Pulmonary artery endothelial cell (primary cell): ENCODE data around the gene ERAP2. TPM values are rescaled to one million over a fixed set of nuclear protein-coding genes. Genes with fewer than 3 reads are reported as not detected.
"Not testable (repeated sequence)": the region's sequence is repeated elsewhere in the genome, so short reads cannot be mapped to it uniquely, and the experiment has no call there.

Source experiments
- DNase-seq: peaks from one replicate; pipeline ENCODE4 v3.0.0-alpha.2; 2011; ENCODE audit warnings: low read depth, low spot score
- total RNA-seq: library from RNA; depleted of rRNA; stranded (reverse); fragments of >200 nt; gene quantifications from 2 replicates; pipeline ENCODE4 v1.2.3, GENCODE V29; 2014

ERAP2 gene
- total RNA-seq, 1 donor from 2014 or later = 5.6 TPM

DNA sequence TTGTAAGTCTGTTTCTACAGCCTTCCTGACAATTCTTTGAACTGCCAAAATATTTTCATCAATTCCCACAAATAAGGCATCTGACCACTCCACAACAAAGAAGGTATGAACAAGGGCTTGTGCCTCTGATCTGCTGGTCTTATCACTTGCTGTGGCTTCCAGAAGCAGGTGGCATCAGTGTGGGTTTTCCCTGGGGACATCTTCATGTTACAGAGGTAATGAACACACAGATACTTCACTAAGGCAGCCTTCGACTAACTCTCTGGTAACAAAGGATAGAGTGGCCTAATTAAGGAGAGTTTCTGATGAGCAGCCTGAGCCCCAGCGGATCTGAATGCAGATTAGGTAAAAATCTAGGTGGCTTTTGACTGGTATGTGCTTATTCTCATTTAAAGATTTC lies 15.2 kb upstream of the ERAP2 start:
- DNase-seq = no peak

DNA sequence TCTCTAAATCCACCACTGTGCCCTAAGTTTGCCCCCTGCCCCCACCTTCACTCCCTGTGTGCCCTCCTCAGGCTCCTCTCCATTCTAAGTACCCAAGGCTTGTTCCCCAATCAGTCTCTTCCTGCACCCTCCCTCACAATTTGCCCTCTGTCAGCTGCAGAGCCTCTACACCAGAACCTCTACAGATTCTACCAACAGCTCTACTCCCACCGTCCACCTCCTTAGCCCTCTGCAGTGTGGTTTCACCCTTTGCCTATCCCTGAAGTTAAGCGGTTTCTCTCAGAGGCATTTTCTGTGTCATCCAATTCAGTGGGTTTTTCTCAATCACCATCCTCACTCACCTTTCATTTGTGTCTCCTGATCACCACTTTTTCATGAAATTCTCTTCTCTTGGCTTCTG lies 13.2 kb upstream of the ERAP2 start:
- no peak for DNase-seq

DNA sequence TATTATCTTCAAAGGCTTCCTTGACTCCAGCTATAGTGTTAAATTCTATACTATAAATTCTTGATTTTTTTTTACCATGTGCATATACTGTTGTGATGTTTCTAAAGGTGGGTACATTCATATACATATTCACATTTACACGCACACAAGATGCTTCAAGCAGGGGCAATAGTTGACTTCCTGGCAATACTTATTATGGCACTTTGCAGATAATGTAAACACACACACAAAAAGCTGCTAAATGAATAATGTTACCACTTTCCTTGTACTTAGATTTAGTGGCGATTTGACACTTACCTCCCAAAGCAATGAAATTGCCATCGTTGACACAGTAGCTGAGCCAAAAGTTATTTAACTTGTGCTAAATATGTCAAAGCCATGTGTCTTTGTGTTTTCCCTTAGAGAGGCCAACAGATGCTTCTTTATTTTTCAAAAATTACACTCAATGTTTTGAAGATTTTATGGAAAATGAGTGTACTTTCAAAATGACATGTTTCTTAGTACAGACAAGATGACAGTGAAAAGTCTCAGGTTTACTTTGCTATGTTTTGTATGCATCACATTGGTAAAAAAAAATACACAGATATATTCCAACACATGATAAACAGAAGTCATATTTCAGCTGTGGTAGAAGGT lies 12.2 kb upstream of the ERAP2 start:
- DNase-seq = no peak

DNA sequence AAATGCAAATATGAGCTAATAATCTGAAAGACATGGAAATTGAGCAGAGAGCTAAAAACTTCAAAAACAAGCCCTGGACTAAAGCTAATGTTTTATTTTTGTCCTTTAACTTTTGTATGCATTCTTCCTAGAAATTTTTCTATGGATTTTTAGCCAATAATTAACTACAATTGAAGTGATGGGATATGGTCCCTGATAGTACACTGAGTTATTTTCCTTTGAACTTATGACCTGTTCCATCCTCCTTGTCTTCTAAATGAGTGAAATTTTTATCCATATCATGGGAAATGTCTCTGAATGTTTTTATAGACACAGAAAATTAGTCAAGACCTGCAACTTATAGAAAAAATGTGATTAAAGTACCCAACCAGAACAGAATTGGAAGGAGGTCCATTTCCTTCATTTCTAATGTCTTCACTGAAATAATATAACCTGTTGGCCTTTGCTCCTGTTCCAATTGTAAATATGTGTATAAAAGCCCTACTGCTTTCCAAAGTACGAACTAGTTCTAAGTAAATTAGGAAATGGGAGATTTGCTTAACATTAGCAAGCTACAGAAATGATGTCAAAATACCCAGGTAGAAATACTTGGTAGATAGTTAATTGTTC lies 11.3 kb upstream of the ERAP2 start:
- DNase-seq = no peak

DNA sequence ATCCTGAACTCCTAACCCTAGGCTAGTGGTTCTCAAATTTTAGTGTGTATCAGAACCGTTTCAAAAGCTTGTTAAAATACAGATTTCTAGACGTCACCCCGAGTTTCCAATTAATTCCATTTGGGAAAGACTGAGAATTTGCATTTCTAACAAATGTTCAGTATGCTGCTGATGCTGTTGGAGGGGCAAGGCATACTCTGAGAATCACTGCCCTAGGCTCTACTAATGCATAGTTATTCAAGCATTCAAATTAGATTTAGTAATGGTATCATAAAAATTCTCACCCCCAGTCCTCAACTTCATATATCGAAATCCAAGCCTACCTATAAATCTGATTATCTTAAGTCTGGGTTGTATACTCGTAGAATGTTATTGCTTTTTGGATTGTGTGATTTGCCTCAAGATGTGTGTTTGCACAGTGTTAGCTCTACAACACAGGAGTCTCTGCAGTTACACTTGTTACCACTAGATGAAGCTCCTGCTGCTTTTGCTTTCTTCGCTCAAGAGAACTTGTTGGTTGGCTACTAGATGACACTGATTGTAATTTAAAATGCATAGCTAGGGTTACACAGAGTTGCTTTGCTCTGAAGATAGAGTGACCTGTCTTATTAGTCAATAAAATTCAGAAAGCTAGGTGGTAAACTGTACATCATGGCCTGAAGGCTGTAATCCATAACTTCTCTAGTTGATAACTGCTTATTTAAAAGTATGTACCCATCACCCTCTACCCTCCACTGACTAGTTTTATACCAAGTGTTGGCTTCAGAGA lies 7.5 kb upstream of the ERAP2 start:
- DNase-seq = peak; percentile 47

DNA sequence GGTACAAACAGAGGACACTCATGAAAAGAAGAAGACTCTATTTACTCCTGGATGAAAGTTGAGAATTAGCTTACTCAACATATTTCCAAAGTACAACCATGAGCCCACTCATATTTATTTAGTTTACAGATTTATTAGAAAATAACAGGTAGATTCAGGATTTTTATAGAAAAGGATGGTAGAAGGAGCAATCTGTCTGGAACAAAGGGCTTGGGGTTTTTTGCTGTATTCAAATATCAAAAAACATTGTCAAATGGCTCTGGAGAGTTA lies 7.0 kb upstream of the ERAP2 start:
- no peak for DNase-seq

DNA sequence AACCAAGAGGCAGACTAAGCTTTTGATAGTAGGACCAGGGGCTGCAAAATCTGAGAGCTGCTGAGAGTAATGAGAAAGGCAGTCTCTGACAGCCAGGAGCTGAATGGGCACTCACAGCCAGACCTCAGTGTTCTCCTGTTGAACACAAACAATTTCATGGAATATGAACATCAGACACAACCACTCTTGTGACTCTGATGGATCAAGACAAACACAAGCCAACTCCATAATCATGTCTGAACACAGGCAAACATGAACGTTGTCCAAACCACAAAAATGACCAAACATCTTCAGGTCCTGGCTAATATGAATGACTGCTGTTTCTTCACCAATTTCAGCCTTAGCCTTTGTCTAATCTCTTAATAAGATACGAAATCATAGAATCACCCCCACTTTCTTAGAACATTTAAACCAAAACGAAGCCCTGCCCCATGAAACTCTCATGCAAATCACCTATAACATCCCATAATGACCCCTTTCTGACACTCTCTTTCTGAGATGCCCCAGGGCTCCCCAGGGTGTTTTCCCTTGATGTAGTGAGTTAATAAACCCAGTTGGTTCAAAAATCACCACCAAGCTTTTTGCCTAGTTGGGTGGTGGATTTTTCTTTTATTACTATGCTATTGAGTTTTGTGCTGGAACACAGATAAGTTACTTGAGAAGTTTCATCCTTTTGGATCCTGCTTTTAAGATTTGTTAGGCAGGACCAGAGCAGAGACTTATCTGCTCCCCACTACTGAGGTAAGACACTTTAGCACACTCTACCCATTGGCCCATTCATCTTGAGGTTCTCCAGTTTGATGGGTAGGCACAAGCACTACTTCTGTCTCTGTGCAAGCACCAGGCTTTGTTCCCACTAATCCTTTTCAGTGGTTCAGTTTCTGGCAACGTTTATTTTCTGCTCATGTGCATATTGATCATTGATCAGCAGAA lies 5.9 kb upstream of the ERAP2 start:
- no peak for DNase-seq

DNA sequence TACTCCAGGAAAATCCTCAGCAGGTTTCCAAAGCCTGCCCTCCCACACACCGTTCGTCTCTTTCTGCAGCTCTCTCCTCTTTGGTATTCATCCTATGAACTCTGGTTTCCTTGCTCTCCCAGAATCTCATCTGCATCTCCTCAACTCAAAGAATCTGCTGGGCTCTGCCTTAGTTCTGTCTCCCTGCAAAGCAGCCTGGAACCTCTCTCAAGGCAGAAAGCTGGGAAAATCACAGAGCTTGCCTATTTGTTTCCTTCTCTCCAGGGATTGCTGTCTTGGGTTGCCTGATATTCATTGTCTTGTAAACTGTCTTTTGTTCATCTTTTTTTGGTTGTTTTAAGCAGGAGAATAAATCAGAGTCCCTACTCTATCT lies 5.3 kb upstream of the ERAP2 start:
- no peak for DNase-seq

DNA sequence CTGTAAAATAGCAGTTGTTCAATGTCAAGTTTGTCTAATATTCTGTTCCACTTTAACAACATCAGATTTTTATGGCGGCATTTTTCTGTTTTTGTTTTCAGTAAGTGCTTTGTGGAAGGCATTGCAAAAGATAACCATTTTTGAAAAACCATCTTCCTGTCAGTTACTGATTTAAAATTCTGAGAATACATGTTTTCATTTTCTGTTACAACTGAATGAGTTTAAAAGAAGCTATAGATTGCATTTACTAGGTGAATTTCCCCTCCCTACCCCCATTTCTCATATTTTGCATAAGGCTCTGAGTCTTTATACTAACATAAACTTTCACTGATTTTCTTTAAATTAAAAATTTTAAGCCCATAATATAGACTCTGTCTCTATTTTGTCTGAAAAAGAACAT lies 4.6 kb upstream of the ERAP2 start:
- DNase-seq = no peak

DNA sequence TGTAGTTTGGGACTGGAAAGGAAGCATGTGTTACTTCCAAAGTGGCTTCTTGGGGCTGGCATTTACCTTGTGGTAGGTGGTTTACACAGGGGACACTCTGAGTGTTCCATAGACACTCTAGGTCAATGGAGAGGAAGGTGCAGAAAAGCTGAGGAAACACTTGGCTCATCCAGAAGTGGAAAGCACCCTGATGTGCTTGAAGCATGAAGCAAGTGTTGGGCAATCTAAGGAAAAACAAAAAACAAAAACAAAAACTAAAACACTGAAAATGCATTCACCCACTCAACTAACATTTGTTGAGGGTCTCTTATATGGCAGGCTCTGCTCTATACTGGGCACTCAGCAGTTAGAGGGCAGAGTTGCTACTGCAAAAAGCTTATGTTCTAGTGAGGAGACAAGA lies 2.9 kb upstream of the ERAP2 start:
- DNase-seq = no peak

DNA sequence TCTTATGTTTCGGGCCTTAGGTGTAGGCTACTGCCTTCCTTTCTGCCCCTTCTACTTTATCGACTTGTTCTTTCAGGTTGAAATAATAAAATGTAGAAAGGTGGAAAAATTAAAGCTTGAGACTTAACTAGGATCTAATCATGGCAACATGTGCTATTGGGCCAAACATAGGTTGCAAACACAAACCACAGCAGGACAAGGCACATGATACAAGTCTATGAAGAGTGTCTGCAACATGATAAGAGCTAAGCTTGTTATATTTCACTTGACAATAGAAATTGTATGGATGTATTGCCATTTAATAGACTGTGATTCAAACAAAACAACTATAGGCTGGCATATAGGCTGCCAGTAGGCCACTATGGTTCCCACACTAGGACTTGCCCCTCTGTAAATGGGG lies 1.7 kb upstream of the ERAP2 start:
- no peak for DNase-seq

DNA sequence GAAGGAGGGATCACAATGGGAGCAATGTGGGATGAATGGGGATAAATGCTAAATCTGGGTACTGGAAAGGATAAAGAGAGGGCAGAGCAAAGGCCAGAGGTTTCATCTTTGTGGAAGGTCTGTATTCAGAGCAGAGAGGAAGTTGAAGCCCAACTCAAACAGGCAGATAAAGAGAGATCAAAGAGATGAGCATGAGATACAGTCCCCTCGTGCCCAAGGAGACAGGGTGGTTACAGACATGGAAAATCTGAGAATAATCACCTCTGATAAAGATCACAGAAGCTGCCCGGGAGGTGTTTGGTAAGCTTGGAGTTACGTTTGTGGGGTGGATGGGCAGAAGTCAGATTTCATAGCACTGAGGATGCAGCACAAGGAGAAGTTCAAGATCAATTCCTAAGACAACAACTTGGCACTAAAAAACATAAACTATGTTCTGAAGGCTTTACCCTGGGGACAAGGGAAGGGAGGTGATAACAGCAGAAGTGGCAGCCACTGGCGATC lies 459 bp upstream of the ERAP2 start:
- no peak for DNase-seq

DNA sequence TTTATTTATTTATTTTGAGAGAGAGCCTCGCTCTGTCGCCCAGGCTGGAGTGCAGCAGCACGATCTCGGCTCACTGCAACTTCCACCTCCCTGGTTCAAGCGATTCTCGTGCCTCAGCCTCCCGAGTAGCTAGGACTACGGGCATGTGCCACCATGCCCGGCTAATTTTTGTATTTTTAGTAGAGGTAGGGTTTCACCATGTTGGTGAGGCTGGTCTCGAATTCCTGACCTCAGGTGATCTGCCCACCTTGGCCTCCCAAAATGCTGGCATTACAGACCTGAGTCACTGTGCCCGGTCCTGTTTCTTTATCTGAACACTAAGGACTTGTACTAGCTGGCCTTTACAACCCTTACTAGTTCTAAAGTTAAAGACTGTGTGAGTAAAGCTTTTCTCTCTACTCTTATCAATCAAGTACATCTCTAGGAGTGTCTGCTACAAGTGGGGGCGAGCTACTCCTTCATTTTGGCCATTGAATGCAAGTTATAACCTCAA lies 723 bp downstream of the ERAP2 start:
- not testable (repeated sequence) for DNase-seq

DNA sequence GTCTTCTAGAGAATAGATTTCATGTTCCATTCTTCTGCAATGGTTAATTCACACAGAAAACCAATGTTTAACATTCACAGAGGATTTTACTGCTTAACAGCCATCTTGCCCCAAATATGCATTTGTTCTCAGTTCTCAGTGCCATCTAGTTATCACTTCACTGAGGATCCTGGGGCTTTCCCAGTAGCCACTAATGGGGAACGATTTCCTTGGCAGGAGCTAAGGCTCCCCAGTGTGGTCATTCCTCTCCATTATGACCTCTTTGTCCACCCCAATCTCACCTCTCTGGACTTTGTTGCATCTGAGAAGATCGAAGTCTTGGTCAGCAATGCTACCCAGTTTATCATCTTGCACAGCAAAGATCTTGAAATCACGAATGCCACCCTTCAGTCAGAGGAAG lies 3.4 kb downstream of the ERAP2 start:
- no peak for DNase-seq

DNA sequence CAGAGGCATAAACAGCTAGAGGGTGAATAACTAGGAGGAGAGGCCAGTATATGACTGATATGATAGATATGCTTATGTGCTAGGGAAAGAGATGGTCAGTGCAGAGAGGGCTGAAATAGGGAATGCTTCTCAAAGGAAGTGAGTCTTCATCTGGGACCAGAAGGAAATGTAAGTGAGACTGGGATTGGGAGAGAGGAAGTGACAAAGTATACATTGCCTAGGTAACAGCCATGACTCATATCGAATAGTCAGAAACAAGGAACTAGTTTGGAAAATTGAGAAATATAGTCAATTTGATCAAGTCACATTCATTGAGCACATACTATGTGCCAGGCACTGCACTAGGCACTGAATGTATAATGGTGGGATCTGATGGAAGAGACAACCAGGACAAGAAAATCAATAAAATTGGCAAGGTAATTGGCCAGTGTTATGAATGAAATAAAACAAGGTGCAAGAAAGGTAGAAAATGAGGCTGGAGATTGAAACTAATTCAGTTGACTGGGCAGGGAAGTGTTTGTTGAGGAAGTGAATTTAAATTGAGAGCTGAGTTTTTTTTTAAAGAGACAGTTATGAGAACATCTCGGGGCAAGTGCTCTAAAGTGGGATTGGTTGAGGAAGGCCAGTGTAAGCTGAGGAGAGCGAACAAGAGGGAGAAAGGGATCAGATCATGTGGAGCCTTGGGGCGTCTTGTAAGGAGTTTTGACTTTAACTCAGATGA lies 4.3 kb downstream of the ERAP2 start:
- peak; percentile 85 for DNase-seq

DNA sequence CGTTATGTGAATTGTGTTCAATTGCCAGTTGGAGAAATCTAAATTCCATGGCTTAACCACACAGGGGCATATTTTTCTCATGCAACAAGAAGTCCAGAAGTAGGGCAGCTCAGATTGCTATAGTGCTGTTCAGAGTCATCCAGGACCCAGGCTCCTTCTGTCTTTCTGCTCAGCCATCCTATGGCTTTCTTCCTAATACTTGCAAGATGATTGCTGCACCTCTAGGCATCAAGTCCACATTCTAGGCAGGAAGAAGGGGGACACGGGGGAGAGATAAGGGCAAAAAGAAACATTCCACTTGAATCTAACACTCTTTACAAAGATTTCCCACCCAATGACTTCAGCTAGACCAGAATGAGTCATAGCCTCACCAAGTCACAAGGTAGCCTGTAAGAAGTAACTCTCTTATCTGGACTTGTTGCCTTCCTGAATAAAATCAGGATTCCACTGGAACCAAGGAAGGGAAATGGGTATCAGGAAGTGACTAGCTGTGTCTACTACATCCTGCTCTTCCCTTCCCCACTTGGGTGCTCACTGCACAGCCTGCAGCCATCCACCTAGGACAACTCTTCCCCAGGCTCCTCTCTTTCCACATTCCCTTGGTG lies 5.3 kb downstream of the ERAP2 start:
- DNase-seq = peak; percentile 79

DNA sequence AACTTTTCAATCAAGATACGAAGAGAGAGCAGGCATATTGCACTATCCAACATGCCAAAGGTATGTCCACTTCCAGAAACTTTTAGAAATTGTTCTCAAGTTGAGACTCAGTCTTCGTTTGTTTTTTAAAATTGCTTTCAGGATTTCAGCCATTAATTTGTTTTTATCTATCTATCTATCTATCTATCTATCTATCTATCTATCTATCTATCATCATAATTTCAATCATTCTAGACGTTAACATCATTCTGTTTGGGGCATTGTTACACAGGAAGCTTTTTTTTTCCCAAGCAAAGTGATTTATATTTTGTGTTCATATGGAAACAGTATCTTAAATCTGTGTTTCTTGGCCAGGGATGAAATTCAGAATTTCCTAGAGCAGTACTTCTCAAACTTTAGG lies 7.6 kb downstream of the ERAP2 start:
- no peak for DNase-seq

DNA sequence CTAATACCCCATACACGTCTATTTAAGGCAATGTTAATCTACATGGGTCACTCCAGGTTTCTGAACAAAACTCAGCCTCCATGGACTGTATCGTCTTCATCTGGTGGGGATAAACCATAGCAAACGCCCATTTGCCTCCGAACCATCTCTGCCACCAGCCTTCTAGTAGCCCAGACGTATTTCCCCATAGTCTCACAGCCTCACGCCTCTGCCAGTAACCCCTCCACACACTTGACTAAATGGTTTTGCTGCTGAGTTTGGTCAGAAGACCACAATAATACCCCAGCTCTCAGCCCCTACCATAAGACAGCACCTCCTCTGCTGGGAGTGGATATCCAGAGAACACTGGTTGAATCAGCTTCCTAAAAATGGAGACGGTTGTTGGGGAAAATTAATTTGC lies 8.7 kb downstream of the ERAP2 start:
- no peak for DNase-seq

DNA sequence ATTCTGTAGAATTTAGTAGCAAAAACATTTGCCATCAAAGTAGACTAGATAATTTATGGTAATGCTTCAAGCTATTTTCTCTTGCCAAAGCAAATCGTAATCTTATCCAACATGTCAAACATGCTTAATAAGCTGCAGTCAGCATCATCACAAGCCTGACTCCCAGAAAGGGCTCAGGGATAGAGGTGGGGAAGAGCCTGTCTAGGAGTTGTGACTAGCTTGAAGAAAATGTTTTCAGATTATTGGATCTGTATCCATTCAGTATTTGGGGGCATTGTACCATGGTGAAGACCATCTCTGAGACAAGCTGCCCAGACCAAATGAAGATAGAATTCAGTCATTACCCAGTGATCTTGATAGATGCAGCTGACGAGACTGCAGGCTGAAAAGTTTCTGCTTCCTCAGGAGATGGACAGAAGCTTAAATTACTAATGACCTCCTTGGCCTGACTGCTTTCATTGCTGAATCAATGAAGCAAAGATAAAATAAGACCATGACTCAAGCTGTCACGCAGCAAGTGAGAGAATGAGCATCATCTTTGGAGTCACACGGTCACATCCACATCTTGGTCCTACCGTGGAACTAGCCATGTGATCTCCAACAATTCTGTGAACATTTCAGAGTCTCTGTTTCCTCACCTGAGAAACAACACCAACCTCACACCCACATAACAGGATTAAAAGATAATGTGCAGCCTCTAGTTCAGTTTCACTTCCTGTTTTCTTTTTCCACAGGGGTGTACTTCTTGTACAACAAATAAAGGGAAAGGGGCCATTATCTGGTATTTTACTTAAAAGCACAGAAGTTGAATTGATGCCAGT lies 9.4 kb downstream of the ERAP2 start:
- no peak for DNase-seq

DNA sequence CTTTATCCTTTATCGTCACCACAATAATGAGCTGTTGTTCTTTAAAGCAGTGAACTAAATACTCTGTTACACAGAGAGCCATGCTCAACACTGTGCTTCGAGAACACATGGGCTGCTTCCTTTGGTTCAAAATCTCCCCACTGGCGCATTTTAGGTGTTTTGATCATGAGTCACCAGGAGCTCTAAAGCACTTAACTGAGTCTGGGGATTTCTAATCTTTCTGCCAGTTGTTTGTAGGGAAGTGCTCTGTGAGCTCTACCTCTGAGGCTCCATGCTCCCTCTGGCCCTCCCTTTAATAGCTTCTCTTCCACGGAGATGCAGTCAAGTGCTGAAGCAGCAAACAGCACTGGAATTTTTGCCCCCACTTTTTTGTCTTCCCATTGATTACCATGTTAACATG lies 17.0 kb downstream of the ERAP2 start:
- DNase-seq = peak; percentile 26
